ENCODE data around the gene CD8B2. TPM values are rescaled to one million over a fixed set of nuclear protein-coding genes. Genes with fewer than 3 reads are reported as not detected.
"Not testable (repeated sequence)": the region's sequence is repeated elsewhere in the genome, so short reads cannot be mapped to it uniquely, and the experiment has no call there.

The CD8B2 gene
- total RNA-seq (under 1 TPM in 3 of 6 donors, not detected in 3; 0.03 to 0.25 (median 0.18) TPM), polyA plus RNA-seq (under 1 TPM in 1 of 2 donors, not detected in 1; 0.07 TPM)

DNA sequence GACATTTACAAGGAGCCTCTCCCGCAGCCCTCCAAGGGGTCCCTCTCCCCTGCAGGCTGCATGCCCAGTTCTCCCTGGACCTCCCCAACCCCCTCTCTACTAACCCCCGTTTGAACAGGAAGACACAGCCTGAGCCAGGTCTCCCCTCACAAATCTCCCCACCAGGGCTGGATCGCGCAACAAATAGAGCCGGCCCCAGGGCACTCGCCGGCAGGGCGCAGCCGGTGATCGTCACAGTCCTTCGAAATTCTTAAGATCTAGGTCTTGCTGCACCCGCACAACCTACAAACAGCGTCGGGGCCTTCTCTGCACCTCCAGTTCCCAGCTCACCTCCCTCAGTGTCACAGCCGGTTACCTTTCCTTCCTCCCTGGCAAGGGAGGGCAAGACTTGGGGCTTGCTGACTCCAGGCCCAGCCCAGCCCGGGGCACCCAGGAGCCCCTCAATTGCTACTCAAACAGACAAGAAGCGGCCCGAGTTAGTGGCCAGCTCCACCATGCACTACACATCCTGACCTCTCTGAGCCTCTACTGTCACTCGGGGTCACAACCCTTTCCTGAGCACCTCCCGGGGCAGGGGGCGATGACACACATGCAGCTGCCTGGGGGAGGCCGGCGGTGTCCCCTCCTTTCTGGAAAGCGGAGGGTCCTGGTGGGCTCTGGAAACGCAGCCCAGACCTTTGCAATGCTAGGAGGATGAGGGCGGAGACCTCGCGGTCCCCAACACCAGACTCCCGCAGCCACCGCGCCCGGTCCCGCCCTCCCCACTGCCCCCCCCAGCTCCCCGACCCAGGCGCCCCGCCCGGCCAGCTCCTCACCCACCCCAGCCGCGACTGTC, at the start of gene CD8B2:
Gene CD8B2 (plus strand): TSS at position 814 of the 835 bp plus-strand sequence. CDS start 63 bp downstream, outside the sequence.
- H3K27ac ChIP-seq; ATAC-seq; H3K27me3 ChIP-seq; DNase-seq; H3K4me1 ChIP-seq; intact Hi-C loops (cut with DNase I); H3K4me3 ChIP-seq; FAIRE-seq; H3K9me3 ChIP-seq; H3K36me3 ChIP-seq: not testable (repeated sequence)
- 28 to 44% methylated on average over 15 to 30 of the region's 39 CpGs for WGBS, 2 donors

DNA sequence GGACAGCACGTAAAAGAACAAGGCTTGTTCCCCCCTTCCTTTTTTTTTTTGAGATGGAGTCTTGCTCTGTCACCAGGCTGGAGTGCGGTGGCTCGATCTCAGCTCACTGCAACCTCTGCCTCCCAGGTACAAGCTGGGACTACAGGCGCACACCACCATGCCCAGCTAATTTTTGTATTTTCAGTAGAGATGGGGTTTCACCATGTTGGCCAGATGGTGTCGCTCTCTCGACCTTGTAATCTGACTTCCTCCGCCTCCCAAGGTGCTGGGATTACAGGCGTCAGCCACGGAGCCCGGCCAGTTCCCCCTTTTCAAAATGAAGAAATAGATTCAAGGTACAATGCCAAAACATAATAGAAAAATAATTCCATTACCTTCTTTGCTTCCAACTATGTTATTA, 25.3 kb upstream of the CD8B2 start:
- H3K4me1 ChIP-seq; H3K36me3 ChIP-seq; H3K27ac ChIP-seq; intact Hi-C loops (cut with DNase I); H3K4me3 ChIP-seq; H3K9me3 ChIP-seq; ATAC-seq; H3K27me3 ChIP-seq; FAIRE-seq; DNase-seq: not testable (repeated sequence)
- 45 to 60% methylated on average over 10 of the region's 10 CpGs for WGBS, 2 donors

DNA sequence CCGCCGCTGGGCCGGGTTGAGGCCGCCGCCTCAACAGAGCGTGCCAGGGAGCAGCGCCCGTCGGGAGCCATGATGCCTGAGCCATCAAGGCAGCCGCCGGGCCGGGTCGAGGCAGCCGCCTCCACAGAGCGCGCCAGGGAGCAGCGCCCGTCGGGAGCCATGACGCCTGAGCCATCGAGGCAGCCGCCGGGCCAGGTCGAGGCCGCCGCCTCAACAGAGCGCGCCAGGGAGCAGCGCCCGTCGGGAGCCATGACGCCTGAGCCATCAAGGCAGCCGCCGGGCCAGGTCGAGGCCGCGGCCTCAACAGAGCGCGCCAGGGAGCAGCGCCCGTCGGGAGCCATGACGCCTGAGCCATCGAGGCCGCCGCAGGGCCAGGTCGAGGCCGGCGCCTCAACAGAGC, 19.6 kb upstream of the CD8B2 start:
- DNase-seq; H3K36me3 ChIP-seq; H3K27me3 ChIP-seq; H3K4me1 ChIP-seq; FAIRE-seq; H3K9me3 ChIP-seq; ATAC-seq; intact Hi-C loops (cut with DNase I); H3K27ac ChIP-seq; H3K4me3 ChIP-seq: not testable (repeated sequence)
- 94% methylated on average over 40 to 49 of the region's 49 CpGs for WGBS, 2 donors

- H3K9me3 ChIP-seq; H3K4me3 ChIP-seq; H3K36me3 ChIP-seq; H3K27me3 ChIP-seq; intact Hi-C loops (cut with DNase I); FAIRE-seq; H3K27ac ChIP-seq; H3K4me1 ChIP-seq; ATAC-seq: not testable (repeated sequence)
- DNase-seq = peak in 1 of 6 donors; percentile 57
- 91 to 93% methylated on average over 45 of the region's 45 CpGs for WGBS, 2 donors
These were observed 19.1 kb upstream of the CD8B2 start, which contains the start of gene RGPD3 for GRCh38 chr2:106468107-106468506. RGPD3 (minus strand) TSS chr2:106468413; CDS start chr2:106468288, 125 bp downstream.

- H3K4me1 ChIP-seq; H3K27ac ChIP-seq; H3K36me3 ChIP-seq; H3K9me3 ChIP-seq; intact Hi-C loops (cut with DNase I); H3K27me3 ChIP-seq; H3K4me3 ChIP-seq: not testable (repeated sequence)
- DNase-seq = peak in 4 of 6 donors; percentile 35 to 68 (median 50)
- ATAC-seq = peak in 3 of 4 donors; percentile 76 to 84 (median 82)
- TF ChIP-seq CTCF (IDR thresholded peaks at IDR 0.05) = peak; percentile 10 to 39 (median 26)
- peak; percentile 65 for FAIRE-seq
- 0 to 1% methylated on average over 4 of the region's 4 CpGs for WGBS, 2 donors
These were observed 16.5 kb upstream of the CD8B2 start for GRCh38 chr2:106470658-106471057.

- H3K27me3 ChIP-seq; H3K27ac ChIP-seq; H3K9me3 ChIP-seq; intact Hi-C loops (cut with DNase I); H3K36me3 ChIP-seq; ATAC-seq; DNase-seq; H3K4me3 ChIP-seq; H3K4me1 ChIP-seq: not testable (repeated sequence)
- 59 to 73% methylated on average over 1 of the region's 4 CpGs for WGBS, 2 donors
- peak; percentile 20 for FAIRE-seq
These were observed 9.5 kb upstream of the CD8B2 start for GRCh38 chr2:106477647-106478046.

DNA sequence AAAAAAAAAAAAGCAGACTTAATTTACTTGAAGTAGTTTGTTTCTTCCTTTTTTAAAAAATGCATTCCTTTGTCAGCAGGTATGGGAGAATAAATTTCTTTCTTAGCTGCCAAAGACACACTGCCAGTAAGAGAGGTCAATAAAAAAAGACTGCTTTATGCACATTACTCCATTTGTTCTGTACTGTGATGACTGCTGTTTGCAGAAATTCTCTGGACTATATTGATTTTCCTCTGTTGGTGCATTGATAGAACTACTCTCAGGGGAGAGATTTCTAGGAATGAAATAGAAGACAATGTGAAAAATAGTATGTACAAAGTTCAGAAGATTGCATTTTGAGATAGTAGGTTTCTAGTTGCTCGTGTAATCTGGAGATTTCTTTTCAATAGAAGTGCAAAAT, 7.6 kb upstream of the CD8B2 start:
- H3K4me3 ChIP-seq; DNase-seq; ATAC-seq; H3K9me3 ChIP-seq; H3K36me3 ChIP-seq; H3K4me1 ChIP-seq; H3K27me3 ChIP-seq; H3K27ac ChIP-seq; intact Hi-C loops (cut with DNase I); FAIRE-seq: not testable (repeated sequence)
- no CpG with 5 or more reads among the region's 1 CpG for WGBS, 2 donors

GRCh38 chr2:106487386-106488191, 425 bp downstream of the CD8B2 start:
- H3K4me3 ChIP-seq; ATAC-seq; H3K27me3 ChIP-seq; H3K36me3 ChIP-seq; H3K9me3 ChIP-seq; H3K27ac ChIP-seq; FAIRE-seq; intact Hi-C loops (cut with DNase I); H3K4me1 ChIP-seq: not testable (repeated sequence)
- 22 to 25% methylated on average over 42 to 44 of the region's 44 CpGs for WGBS, 2 donors
- DNase-seq = peak in 1 of 6 donors; percentile 67

DNA sequence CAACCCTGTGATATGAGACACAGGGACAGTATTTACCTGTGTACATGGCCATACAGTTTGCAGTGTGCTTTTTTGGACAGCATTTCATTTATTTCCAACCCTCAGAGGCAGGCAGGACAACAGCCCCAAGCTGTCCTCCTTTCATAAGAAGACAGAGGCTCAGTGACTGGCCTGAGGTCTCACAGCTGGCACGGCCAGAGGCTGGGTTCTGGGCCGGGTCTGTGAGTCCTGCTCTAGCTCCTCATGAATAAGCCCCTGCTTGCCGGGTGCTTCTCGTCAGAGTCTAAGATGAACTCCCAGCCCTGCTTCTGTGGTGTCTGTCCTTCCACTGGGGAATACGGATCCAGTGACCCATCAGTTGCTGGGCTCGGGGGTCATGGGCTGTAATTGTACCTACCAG, 2.5 kb downstream of the CD8B2 start:
- H3K36me3 ChIP-seq; H3K4me1 ChIP-seq; H3K4me3 ChIP-seq; FAIRE-seq; H3K27me3 ChIP-seq; H3K9me3 ChIP-seq; H3K27ac ChIP-seq; ATAC-seq; intact Hi-C loops (cut with DNase I); DNase-seq: not testable (repeated sequence)
- 49 to 73% methylated on average over 6 of the region's 6 CpGs for WGBS, 2 donors

GRCh38 chr2:106492399-106492798, 5.2 kb downstream of the CD8B2 start:
- H3K36me3 ChIP-seq; H3K27me3 ChIP-seq; intact Hi-C loops (cut with DNase I); H3K4me1 ChIP-seq; H3K4me3 ChIP-seq; ATAC-seq; H3K9me3 ChIP-seq; H3K27ac ChIP-seq; FAIRE-seq; DNase-seq: not testable (repeated sequence)
- WGBS, 2 donors = 64 to 84% methylated on average over 6 of the region's 6 CpGs

DNA sequence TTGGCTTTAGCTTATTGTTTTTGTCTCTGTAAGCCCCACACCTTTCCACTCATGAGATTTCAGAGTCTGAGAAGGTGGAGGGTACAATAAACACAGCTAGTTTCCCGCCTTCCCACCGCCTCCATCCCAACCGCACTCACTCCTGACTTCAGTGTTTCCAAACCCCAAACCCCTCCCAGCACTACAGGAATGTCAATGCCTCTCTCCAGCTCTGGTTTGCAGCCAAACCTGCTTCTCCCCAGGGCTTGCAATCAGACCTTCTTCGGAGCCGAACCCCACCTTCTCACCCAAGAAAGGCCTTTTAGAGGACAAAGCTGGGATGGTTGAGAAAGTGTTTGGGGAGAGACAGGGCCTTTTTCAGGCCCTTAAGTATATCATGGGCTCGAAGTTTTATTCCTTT, 5.7 kb downstream of the CD8B2 start:
- intact Hi-C loops (cut with DNase I); H3K27ac ChIP-seq; H3K36me3 ChIP-seq; H3K27me3 ChIP-seq; H3K4me1 ChIP-seq; H3K4me3 ChIP-seq; FAIRE-seq; H3K9me3 ChIP-seq: not testable (repeated sequence)
- ATAC-seq (peak in 3 of 4 donors; percentile 40 to 67 (median 40)), DNase-seq (peak in 2 of 6 donors; percentile 8 to 15)
- 38 to 48% methylated on average over 6 of the region's 6 CpGs for WGBS, 2 donors

Data from pancreas (tissue), 10 donors.